GM19395 (cell line): ENCODE measurements around the gene TMEM59.
"Not testable (repeated sequence)": the region's sequence is repeated elsewhere in the genome, so short reads cannot be mapped to it uniquely, and the experiment has no call there.

Experiments
- ATAC-seq: cut with Tn5 transposase; IDR thresholded peaks from one replicate; pipeline ENCODE4 v1.9.1; 2021; ENCODE audit warnings: mild to moderate bottlenecking, moderate library complexity; ENCODE audit not compliant: unreplicated experiment

TMEM59 gene, protein sequence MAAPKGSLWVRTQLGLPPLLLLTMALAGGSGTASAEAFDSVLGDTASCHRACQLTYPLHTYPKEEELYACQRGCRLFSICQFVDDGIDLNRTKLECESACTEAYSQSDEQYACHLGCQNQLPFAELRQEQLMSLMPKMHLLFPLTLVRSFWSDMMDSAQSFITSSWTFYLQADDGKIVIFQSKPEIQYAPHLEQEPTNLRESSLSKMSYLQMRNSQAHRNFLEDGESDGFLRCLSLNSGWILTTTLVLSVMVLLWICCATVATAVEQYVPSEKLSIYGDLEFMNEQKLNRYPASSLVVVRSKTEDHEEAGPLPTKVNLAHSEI

DNA sequence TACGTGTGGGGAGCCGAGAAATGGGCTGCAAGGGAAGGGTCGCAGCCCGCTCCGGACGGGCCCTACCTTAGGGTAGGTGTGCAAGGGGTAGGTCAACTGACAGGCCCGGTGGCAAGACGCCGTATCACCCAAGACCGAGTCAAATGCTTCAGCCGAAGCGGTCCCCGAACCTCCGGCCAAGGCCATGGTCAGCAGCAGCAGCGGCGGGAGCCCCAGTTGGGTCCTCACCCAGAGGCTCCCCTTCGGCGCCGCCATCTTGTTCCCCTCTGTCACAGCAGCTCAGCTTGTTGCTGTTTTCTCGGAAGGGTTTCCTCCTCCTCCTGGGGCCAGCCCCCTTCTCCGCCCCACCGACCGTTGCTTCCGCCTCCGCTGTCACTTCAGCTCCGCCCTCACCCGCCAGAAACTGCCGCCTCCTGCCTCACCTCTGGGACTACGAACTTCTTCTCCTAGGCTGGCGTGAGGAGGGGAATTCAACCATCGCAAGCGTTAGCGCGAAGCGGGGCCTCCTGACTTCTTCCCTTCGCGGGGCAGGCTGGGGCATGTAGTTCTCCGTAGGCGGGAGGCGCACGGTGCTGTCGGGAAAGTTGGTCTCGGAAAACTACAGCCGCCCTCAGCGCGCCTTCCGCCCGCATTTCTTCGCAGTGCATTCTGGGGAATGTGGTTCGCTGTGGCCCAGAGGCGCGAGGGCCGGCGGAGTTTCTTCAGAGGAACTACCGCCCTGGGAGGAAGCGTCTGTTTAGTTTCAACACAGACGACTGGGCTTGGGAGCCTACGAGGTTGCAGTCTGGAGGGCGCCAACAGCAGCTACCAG, at the start of gene TMEM59, which contains the start of gene TCEANC2:
TMEM59 (minus strand) TSS at position 271 of the 811 bp plus-strand sequence; CDS start at position 255, 16 bp downstream.
TCEANC2 (plus strand) TSS at position 675 of the 811 bp plus-strand sequence. CDS start 815 bp downstream, outside the sequence.
- peak; percentile 94 for ATAC-seq

DNA sequence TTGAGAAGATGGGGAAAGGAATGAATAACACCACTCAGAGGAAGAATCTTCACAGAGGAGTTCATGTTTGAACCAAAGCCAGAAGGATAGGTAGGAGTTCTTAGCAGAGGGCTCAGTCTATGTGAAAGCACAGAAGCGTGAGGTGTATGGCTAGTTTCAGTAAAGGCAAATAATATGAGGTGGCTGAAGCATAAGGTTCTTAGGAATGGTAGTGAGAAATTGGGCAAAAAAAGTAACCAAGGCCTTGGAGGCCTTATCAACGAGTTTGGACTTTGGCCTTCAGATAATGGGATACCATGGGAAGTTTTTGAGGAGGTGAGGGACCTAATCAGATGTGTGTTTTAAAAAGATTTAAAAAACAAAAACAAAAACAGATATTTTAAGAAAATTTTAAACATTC, 47.5 kb upstream of the TMEM59 start:
- ATAC-seq = no peak

DNA sequence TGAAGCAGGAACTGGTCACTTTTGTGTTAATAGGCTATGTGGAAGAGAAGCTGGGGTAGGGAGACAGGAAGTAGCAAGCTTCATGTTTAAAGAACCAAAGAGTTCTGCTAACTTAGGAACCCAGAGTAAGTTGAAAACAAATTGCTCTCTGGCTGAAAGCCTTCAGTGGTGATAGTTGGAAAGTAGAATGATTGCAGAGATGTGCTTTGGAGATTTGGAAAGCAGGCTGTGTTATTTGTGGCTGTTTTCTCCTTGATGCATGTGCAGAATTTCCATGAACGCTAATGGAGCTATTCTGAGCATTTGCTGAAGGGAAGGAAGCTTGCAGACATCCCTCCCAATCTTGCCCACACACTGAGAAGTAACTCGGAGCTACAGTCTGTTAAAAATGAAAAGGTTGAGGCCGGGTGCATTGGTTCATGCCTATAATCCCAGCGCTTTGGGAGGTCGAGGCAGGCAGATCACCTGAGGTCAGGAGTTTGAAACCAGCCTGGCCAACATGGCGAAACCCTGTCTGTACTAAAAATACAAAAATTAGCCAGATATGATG, 46.1 kb upstream of the TMEM59 start:
- ATAC-seq = no peak

DNA sequence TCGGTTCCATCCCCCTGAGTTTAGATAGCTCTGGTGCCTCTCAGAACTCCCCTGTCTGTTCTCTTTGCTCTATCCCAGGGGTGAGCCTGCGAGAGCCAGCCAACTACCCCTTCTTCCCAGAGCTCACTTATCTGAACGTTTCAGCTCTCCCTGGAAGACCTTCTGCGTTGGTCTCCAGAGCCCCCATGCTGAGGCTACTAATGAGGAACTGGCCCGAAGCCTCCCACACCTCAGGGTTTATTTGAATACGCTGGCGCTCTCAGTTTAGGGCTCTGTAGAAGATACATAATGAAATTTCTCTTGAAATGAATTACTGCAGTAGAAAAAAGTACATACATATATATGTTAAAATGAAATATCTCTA, 43.9 kb upstream of the TMEM59 start:
- ATAC-seq = no peak

DNA sequence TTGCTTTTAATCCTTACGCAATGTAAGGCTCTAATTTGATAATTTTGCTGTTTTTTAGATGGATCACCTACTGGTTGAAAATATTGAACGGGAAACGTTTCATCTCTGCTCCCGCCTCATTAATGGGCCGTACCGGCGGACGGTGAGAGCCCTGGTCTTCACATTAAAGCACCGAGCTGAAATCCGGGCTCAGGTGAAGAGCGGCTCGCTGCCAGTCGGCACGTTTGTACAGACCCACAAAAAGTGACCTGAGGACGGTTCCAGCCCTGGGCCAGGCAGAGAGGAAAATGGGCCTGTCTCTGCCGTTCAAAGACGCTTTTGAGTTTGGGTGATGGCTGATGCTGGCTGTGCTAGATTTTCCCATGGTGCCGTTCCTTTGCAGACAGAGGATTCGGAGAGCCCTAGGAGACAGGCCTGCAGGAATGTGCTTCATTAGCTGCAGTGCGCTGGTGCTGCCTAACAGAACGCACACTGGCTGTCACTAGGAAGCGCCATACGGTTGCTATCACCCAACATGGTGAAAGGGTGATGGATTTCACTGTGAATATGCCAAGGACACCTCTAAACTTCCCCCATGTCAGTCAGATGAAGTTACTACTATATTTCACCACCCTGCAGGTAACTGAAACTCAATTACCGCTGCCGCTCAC, 43.3 kb upstream of the TMEM59 start:
- ATAC-seq = no peak

DNA sequence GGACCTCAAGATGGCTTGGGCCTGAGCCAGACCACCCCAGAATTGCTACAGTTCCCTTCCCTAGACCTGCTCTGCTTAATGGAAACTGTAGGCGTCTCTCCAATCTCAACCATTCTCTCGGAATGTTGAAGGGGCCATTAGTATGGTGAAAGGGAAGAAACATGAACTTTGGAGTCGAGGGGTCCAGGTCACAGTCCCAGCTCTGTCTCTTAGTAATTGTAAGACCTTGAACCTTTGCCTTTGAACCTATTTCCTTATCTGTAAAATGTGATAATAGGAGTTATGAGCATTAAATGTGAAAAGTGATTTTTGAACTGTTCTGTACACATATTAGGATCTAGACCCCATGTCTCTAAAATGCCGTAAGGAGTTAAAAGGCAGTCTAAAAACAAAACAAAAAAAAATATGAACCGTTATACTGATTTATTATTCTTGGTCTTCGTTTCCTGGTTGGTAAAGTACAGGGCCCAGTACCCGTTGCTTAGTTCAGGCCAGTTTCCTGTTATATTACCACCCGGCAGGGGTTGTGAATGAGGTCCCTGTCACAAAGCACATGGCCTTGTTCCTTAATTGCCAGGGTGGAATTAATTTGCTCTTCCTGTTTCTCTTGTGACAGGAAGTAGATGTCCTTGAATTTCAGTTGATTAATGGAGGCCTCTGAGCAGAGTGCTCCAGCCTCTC, 42.7 kb upstream of the TMEM59 start:
- ATAC-seq = no peak

DNA sequence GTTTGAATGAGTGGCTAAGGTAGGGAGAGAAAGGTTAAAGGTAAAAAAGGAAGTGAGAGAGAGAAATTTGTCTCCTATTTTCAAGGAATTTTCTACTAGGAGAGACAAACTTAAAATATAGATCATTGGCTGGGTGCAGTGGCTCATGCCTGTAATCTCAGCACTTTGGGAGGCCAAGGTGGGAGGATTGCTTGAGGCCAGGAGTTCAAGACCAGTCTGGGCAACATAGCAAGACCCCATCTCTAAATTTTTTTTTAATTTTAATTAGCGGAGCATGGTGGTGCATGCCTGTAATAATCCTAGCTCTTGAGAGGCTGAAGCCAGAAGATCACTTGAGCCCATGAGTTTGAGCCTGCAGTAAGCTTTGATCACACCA, 41.7 kb upstream of the TMEM59 start:
- not testable (repeated sequence) for ATAC-seq

DNA sequence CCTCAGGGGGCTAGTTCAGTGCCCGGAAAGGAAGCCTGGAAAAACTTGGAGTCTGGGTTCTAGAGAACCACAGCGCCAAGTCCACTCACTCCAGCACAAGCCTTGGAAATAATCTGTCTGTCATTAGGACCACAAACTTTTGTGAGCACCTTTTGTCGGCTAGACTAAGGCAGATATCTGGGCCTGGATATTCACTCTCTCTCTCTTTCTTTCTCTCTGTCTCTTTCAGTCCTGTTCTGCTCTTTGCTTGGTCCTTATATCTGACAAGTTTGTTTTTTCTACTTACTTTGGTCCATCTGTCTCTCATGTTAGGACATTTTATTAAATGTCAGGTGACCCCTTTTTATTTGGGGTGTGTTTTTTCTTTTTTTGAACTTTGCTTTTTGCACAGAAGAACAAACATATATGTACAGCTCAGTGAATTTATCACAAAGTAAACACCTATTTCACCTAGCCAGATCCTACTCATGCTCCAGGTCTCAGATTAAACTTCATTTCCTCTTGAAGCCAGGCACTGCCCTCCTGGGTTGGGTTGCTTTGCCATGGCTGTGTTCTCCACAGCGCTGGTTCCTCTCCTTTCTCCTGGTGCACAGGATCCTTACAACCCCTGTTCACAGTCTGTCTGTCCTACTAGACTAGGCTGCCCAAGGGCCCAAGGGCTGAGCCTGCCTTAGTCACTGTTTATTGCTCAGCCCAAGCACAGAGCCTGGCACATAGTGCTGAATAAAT, 41.2 kb upstream of the TMEM59 start:
- no peak for ATAC-seq

DNA sequence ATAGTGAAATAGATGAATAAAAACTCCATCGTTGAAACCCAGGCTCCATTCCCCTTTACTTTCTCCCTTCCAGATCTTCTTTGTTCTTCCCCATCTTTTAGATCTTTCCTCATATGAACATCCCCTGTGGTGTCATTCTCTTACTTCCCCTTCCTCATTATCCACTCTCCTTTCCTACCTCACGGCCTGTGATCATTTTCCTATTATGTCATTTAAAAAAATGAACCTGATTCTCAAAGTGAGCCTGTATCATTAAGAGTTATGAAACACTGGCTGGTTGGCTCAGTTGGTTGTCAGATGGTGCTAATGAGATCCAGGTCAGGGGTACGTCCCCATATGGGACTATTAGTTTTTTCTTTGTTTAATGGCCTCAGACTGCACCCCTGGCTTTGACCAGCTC, 38.7 kb upstream of the TMEM59 start:
- no peak for ATAC-seq

DNA sequence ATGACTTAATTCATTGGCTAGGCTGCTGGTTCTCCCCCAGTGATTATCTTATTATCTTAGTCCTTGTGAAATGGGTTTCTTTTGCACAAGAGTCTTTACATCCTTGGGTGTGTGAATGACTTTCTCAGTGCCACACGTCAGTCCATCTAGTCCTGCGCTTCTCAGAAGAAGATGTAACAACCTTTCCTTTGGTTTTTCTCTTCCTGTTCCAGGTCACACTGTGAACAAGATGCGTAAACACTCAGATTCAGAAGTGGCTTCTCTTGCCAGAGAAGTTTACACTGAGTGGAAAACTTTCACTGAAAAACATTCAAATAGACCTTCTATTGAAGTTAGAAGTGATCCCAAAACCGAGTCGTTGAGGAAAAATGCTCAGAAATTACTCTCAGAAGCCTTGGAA, 35.4 kb upstream of the TMEM59 start:
- ATAC-seq = no peak

DNA sequence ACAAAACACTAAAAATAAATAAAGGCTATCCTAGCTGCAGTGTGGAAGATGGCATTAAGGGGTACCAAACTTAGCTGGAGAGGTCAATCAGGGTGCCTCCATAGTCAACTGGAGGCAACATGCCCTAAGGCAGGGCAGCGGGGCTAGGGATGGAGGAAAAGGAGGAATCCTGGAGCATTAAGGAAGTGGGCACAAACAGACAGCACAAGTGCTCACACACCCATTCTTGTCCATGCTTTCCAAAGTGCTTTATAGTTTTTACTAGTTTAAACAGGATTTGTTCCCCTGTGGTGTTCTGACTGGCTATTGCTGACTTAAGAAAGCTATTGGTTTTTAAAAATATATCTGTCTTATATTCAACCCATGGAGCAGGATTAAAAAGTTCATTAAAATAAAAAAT, 33.8 kb upstream of the TMEM59 start:
- no peak for ATAC-seq

DNA sequence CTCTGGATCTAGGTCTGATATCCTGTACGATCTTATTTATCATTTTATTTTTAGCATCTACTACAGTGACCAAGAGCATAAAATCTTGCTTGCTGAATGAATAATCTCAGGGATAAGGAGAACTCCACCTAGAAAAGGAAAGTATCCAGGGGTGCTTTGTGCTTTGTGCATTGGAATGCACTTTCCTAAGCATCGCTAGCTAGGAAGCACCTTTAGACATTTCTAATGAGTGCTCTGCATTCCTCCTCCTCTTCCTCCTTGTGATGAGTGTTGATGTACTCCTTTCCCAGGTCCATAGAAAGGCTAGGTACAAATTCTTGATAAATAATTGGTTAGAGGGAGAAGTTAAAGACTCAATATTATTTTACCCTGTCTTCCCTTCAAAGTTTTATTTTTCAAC, 31.8 kb upstream of the TMEM59 start:
- ATAC-seq = no peak

DNA sequence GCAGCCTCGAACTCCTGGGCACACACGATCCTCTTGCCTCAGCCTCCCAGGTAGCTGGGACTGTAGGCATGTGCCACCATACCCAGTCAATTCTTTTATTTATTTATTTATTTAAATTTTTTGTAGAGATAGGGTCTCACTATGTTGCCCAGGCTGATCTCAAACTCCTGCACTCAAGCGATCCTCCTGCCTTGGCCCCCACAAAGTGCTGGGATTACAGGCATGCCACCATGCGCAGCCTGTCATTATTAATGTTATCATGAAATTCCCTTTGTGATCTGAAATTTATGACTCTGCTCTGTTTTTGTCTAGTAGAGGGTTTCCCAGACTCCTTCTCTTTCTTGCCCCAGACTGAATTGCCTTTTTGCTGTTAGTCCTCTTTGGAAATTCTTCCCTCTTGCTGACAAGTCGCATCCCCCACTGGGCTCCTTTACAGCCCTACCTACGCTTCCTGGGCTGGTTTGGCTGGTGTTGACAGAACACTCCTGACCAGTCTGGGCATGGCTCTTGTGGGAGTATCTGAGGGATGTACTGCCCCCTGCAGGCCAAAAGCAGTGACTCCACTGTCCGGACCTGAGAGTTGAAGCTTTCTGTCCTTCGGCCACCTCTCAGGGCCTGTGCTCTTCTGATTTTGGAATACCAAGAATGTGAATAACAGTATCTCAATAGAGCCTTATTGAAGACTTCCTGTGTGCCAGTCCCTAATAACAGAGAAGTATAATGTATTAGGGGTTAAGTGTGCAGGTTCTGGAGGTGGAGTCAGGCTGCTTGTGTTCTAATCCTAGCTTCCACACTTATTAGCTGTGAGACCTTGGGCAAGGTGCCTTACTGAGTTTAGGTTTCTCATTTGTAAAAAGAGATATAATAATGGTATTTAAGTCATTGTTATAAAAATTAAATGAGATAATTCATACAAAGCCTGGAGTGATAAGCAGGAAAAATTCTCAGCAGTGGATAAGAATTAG, 28.6 kb upstream of the TMEM59 start:
- peak; percentile 83 for ATAC-seq

DNA sequence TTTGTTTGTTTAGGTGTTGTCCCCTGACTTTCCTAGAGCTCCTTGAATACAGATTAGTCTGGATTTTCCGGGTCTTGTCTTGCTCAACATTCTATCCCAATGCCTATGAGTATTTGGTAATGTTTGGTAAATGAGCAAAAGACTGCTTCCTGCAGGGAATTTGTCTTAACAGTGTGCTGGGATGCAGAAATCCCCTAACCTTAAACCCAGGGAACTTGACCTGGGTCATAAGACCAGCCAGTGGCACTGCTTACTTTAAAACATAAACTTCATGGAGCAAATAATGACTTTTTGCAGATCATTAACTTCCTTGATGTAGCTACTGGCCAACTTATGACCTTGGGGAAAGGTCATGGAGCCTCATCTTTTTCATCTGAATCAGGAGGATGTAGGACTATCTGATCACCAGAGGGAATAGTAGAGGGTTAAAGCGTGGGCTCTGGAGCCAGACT, 27.6 kb upstream of the TMEM59 start:
- ATAC-seq = no peak

DNA sequence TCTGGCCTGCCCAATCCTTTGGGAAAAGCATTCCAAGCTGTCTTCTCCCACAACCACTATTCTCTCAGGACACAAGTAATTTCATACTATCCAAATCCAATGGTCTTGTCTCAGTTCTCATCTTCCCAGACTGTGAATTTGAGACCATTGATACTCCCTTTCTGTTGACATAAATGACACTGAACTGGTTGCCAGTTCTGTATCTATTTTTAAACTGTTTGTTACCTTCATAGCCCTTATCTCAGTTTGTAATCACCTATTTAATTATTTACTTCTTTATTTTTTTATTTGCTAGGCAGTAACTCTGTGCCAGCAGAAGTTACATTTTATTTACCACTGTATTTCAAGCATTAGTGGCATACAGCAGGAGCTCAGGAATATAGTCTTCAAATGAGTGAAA, 24.4 kb upstream of the TMEM59 start:
- ATAC-seq = no peak

DNA sequence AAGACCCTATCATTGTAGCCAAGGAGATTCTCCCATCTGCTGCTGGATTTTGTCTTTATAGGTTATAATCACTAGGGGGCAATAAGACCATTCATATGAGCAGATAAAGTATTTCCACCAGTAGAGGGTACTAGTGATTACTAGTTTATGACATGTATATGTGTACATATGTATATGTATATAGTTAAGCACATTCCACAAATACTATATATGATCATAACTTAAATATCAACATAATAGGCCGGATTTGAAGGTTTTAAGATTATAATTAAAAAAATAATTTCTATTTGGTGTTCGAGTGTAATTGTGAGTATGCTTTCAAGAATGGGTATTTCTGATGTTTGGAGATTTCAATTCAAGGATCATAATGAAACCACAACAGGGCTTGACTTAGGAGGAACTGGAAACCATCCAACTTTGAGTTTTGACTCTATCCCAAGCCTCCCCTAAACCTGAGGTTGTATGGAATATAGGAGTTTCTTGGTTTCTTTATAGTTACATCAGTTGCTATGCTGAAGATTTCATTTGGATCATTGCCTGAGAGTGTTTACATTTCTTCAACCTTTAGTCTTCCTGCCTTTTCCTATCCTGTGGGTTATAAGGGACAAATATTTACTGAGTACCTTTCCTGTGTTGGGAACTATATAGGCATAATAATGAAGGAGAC, 17.3 kb upstream of the TMEM59 start:
- peak; percentile 66 for ATAC-seq

DNA sequence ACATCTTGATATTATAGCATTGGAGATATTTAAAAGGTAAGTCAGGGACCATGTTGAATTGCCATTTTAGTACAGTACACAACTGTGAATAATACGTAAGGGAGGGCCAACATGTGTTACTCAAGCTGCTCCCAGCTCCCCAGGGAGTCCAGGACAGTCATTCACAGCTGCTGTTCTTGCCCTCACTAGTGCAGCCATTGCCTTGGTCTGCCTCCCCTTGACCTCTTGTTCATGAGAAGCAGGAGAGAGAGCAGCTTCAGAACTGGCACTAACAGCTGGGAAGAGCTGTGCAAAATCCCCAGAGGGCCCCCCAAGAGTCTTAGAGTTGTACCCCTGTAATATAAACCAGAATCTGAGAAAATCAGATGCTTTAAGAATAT, 16.8 kb upstream of the TMEM59 start:
- ATAC-seq = peak; percentile 30

DNA sequence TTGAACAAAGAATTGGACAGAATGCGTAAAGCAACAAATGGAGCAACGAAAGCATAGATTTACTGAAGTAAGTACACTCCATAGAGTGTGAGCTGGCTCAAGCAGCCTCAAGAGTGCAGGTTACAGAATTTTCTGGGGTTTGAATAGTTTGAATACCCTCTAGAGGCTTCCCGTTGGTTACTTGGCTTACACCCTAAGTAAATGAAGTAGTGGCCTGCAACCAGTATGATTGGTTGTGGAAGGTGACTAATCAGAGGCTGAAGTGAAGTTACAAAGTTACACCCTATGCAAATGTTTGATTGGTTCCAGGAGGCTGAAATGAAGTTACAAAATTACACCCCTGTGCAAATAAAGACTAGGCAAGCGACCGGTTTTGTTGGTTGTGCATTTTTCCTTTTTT, 11.3 kb upstream of the TMEM59 start:
- no peak for ATAC-seq

DNA sequence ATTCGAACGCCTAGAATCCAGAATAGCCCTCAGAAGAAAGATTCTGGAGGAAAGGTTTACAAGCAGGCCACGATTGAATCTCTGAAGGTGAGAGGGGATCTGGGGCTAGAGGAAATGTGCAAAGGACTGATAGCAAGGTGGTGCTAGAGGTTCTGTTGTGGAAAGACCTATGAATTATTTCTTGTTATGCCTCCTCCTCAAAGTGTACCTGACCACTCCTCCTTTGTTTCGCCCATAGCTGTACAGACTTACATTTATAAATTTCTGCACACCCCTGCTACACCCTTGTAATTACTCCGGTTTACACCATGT, 1.4 kb upstream of the TMEM59 start:
- ATAC-seq = no peak
